Daoy (cell line): ENCODE results near the gene PC. TPM values are rescaled to one million over a fixed set of nuclear protein-coding genes. Genes with fewer than 3 reads are reported as not detected.

Source experiments
- total RNA-seq: library from RNA; depleted of rRNA; stranded (reverse); fragments of >200 nt; shearing (Covaris generic); gene quantifications from 2 replicates; pipeline ENCODE4 v1.2.3, GENCODE V29; 2014; rRNA removed

Gene PC
- total RNA-seq, 1 experiment from 2014 or later = 15.2 TPM

Other genes with a start within 250 kb of the PC start
- 28.5 and 37.1 TPM in 2 replicates for gene SPTBN2, start 229.2 kb downstream of the PC start, total RNA-seq
- 21.3 and 24.2 TPM in 2 replicates for gene RCE1, start 114.9 kb downstream of the PC start, total RNA-seq
- 21.5 and 23.9 TPM in 2 replicates for gene LRFN4, start 101.3 kb downstream of the PC start, total RNA-seq
- gene C11orf86, start 16.9 kb upstream of the PC start, total RNA-seq = not detected in 2 replicates
- 0.15 and 1.1 TPM in 2 replicates for gene SYT12, start 64.8 kb upstream of the PC start, total RNA-seq
- not detected in 2 replicates for gene RHOD, start 98.5 kb upstream of the PC start, total RNA-seq
- gene KDM2A, start 160.9 kb upstream of the PC start, total RNA-seq = 24.6 and 31.8 TPM in 2 replicates